Stimulated activated CD4-positive, alpha-beta T cell treated with anti-CD3 and anti-CD28 coated beads, Interleukin-2, amount 100 ng/mL, for 24 hours (primary cell): Measurements from ENCODE around the gene TMPRSS11B.
"Not testable (repeated sequence)": the region's sequence is repeated elsewhere in the genome, so short reads cannot be mapped to it uniquely, and the experiment has no call there.

Source experiments
- DNase-seq, 2 donors: peaks; one replicate each; pipeline ENCODE4 v3.0.0-alpha.2; 2020

The TMPRSS11B gene

DNA sequence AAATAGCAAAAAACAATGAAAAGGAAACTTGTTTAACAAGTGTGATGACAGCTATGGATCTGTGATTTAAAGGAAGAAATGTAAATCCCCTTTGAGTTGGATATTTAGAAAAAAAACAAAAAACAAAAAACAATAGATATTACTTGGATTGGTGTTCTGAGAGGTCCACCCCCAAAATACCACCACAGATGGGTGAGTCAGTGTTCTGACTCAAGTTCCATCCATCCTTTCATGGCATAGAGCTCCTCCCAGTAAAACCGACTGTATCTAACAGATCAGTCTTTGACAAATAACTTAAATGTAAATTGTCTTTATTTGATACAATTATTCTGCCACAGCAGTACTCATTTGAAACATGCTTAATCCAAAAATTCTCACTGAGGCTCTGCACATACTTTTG is 27.4 kb downstream of the TMPRSS11B start:
- no peak for DNase-seq

DNA sequence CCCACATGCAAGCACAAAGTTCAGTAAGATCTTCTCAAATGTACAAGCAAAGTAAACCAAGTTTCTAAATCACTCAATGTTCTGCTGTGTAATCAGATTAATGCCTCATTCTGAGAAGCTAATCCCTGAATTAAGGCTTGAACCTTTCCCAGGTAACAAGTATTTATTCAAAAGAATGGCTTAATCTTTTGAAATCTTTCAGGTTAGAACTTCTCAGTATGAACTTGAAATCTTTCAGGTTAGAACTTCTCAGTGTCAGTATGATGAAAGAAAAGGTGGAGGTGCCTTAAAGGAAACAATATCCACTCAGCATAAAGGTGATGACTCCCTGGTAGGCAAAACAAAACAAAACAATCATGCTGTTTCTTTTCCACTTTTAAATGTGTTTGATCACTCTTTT is 29.0 kb downstream of the TMPRSS11B start:
- no peak for DNase-seq

DNA sequence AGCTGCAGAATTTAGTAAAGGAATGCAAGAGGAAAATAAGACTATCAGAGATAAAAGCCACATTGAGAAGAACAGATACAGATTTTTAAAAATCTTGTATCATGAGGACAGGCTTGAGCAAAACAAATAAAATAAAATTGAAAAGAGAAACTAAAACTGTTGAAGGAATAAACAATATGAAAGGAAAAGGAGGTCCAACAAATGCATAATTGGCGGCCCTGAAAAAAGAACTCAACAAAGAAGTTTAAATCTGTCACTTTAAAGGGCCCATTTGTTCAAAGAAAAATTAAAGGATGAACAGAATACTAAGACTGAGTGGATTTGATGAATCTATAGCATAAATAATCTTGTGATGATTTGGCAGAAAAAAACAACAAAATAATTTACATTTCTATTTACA is 36.5 kb downstream of the TMPRSS11B start:
- no peak for DNase-seq

DNA sequence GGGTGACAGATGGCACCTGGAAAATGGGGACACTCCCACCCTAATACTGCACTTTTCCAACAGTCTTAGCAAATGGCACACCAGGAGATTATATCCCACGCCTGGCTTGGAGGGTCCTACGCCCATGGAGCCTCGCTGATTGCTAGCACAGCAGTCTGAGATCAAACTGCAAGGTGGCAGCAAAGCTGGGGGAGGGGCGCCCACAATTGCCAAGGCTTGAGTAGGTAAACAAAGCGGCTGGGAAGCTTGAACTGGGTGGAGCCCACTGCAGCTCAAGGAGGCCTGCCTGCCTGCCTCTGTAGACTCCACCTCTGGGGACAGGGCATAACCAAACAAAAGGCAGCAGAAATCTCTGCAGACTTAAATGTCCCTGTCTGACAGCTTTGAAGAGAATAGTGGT is 51.2 kb downstream of the TMPRSS11B start:
- not testable (repeated sequence) for DNase-seq

GRCh38 chr4:68193194-68193593 is 52.3 kb downstream of the TMPRSS11B start:
- DNase-seq: no peak

DNA sequence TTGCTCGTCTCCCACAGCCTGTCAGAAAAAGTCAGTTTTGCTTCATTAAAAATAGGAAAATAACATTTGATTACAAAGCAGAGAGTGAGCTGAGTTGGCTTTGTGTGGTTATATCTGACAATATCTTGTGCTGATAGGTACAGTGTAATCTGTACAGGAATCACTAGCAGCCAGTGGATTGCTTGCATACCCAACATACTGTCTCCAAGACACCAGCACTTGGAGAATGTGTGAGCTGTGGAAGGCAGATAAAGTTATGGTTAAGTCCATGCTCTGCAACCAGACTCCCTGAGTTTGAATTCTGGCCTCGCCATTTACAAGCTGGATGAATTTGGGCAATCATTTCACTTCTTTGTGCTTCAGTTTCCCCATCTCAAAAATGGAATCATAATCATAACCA is 58.3 kb downstream of the TMPRSS11B start:
- no peak for DNase-seq

DNA sequence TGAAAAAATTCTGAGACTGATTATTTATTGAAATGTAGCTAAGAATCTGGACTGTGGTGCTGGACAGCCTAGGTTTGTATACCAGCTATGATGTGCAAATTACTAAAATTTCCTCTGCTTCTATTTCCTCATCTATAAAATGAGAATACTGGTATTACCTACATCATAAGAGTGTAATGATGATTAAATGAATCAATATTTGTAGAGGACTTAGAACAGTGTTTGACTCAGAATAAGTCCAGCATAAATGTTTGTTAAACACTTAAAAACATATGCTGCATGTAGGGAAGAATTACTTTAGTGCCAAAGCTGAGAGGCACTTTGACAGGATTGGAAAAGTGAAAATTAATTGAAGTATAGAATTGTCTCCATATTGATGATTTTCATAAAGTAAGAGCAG is 60.6 kb downstream of the TMPRSS11B start:
- no peak for DNase-seq

- no peak for DNase-seq
These were observed 62.1 kb downstream of the TMPRSS11B start for GRCh38 chr4:68183417-68183816.

- no peak for DNase-seq
These were observed 63.1 kb downstream of the TMPRSS11B start for GRCh38 chr4:68182382-68182820.

- DNase-seq: no peak
These were observed 64.5 kb downstream of the TMPRSS11B start for GRCh38 chr4:68180849-68181526.

GRCh38 chr4:68176904-68177303 is 68.6 kb downstream of the TMPRSS11B start:
- no peak for DNase-seq
